ENCODE results near the gene CAMK4.
"Not testable (repeated sequence)": the region's sequence is repeated elsewhere in the genome, so short reads cannot be mapped to it uniquely, and the experiment has no call there.

CAMK4 gene

DNA sequence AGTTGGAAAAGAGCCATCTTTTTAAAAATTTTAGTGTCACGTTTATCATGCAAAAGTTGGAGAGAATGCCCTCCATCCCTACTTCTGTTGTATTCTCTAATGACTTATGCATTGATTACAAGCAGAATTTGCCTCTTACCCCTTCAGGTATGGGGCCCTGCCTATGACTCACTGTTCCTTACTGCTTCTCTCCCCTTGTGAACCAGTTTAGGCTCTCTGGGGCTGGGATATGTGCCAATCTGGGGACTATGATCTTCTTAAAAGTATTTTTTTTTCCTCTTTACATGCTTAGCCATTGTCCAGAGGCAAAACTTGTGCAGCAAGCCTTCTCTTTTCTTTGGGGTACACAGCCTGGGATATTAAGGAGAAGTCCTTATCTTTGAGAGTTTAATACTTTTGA, 37.4 kb downstream of the CAMK4 start:
- DNase-seq: no peak

DNA sequence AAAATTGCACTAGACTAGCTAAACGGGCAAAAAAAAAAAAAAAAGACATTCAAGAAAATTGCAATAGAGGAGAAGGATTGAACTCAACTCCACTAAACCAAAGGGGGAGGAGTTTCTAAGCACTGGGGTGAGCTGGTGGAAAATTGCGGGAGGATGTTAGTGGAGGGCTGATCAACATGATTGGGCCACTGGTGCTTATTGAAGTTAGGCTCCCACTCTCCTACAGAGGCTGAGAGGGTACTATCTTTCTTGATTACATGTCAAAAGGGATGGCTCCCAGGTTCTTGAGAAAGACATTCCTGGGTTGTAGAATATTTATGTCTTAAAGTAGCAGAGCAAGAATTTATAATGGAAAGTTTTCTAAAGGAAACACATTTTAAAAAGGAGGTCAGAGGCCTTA, 38.0 kb downstream of the CAMK4 start:
- no peak for DNase-seq

DNA sequence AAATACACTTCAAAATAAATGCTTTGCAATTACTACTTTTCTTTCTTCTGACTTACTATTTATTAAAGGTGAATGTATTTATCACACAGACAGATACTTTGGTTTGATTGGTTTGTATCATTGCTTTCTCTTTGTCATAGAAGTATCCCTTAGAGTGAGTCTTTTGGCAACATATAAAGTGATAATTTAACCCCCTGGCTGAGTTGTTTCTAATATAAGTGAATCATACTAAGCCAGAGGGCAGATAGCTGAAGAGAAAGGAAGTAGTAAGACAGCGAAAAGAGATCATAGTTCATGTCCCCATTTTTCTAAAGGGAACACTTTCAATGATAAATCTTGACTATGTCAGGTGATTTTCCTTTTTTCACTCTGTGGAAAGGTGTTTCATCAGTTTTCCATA, 38.6 kb downstream of the CAMK4 start:
- DNase-seq: no peak

DNA sequence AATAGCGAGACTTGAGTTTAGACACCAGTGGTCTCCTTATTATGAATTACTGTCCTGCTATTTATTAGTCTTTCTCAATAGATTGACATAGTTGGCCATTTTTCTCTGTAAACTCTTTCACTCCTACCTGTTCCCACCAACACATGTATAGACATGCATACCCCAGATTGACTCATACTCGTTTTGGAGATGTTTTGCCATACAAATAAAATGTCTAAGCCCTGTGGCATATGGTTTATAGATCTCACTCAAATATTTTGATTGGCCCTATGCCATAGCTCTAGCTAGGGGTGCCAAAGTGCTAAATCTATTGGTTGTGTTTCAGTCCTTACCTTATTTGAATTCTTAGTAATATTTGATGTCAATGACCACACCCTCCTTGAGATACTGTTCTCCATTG, 42.3 kb downstream of the CAMK4 start:
- no peak for DNase-seq

DNA sequence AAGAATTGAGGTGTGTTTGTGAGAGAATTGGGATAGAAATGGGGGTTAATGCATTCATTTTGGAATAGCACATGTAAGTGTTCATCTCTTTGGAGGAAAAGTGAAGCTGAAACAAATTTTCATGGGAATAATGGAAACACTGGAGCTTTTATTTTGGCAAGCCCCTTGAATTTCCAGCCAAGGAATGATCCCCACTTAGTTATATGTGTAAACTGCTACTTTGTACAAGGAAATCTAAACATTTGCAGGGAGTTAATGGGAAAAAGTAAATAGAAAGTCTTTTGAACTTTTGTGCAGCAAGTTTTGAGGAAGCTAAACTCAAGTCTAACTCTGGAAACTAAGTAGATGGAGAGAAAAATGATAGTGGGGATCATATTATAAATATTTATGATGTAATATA, 44.1 kb downstream of the CAMK4 start:
- no peak for DNase-seq

DNA sequence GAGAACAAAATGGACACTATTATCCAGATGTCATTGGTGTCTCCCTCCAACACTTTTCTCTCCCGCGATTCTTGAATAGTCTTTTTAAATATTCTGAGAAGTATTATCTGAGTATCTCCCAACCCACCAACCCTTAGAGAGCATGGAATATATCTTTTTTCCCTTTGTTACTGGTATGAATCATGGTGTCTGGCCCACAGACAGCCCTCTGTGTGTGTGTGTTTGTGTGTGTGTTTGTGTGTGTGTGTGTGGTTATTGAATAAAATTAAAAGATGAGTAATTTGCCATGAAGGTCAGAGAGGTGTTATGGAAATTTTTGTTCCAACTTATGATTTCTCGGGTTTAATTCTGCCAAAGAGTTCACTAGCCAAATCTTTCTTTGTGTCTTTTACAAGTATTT, 47.7 kb downstream of the CAMK4 start:
- no peak for DNase-seq

DNA sequence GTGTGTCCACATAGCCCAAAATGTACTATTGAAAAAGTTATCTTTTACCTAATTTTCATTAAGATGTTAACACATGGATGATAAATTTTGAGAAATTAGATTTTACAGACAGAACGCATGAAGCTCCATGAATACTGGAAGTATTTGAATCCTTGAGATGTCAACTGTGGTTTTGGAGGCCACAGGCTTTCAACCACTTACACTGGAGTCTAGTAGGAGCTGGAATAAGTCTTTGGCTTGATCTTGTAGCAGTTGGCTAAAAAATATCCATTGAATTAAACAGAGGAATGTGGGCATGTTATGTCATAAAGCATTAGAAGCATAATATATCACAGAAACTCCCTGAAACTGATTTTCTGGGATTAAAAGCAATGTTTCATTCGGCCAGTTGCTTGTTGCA, 52.9 kb downstream of the CAMK4 start:
- no peak for DNase-seq

DNA sequence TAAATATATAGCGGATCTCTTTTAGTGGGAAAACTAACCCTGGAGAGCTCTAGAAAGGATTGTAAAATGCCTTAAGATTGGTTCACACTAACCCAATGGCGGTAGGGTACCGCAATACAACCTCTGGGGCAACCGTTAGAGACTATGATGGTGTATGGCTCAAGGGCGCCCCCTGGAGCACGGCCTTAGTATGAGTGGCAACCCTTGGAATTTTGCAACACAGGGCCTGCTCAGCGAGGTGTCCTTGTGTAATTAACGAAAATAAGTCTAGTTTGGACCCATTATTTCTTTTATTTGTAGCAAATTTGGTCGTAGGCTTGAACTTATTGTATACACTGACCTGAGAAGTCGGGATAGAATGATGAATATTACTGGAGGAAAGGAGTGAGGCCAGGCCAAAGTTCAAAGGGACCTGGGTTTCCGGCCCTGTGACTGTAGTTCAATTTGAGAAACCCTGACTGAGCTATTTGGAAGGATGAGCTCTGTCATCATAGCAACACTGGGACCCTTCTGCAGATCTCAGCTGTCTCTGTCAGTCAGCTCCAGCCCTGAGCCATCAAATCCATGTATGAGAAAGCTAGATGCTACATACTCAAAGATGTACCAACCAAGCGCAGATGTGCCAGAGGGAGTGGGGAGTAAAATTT, 54.8 kb downstream of the CAMK4 start:
- peak; percentile 12 for DNase-seq

DNA sequence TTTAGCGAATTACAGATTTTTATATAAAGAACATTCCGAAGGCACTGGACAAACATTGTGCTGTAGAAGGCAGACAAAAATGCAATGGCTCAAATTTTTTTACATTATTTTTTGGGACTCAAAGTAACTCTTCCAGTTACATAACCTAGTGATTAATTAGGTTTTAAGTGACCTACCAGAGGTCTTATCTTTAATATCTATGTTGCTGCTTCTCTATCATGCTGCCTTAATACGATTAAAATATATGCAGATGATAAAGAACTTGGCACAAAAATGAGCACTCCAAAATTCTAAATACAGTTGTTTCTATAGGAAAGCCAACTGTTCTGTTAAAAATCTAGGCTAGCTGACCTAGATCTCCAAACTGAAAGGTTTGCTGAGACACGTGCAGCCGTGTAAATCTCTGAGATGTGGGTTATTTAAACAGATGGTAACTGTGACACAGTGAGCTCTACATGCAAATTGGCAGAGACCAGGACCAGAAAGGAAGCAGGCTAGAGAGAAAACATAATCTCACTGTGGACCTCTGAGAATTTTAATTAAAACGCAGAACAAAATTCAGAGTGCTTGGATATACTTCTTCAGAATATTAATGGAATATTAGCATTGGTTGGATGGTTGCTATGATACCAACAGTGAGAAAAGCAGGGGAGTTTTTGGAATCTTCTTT, 56.2 kb downstream of the CAMK4 start:
- no peak for DNase-seq

DNA sequence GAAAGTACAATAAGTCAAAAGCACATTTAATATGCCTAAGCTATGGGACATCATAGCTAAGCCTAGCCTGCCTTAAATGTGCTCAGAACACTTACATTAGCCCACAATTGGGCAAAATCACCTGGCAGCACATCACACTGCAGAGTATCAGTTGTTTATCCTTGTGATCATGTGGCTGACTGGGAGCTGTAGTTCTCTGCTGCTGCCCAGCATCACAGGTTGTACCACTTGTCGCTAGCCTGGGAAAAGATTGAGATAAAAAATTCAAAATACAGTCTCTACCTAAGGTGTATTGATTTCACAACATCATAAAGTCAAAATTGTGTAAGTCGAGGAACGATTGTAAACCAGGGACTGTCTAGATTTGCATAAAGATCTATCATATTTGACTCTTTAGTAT, 58.6 kb downstream of the CAMK4 start:
- no peak for DNase-seq

DNA sequence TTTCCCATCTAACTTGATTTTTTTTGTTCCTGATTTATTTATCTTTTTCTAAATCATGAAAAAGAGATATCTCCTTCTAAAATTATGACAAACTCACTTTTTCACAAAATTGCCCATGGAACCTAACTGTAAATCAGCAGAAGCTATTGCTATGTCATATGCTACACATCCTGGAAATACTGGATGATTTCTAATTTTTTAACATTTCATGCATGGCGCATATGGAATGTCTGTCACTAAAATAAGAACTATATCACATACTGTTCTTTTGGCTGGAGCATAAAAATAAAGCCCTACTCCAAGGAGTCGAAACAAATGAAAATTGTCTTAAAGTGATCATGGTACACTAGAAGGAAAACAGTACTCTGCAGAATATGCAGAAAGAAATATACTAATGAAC, 60.6 kb downstream of the CAMK4 start:
- no peak for DNase-seq

DNA sequence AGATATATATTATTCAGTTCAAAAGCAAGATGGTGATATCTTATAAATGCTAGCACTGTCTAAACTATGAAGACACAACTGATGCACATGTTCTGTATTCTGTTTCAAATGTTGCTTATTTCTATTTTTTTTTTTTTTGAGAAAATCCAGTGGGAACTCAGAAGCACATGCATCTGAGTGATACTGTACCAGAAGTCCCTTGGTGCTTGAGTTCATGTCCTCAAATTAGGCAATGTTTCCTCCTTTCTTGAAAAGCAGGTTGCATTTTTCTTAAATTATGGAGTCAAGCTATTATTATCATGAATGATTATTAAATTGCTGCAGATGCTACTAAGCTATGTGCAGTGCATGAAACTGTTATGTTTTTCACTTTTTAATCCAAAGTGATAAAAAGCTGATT, 70.4 kb downstream of the CAMK4 start:
- no peak for DNase-seq

DNA sequence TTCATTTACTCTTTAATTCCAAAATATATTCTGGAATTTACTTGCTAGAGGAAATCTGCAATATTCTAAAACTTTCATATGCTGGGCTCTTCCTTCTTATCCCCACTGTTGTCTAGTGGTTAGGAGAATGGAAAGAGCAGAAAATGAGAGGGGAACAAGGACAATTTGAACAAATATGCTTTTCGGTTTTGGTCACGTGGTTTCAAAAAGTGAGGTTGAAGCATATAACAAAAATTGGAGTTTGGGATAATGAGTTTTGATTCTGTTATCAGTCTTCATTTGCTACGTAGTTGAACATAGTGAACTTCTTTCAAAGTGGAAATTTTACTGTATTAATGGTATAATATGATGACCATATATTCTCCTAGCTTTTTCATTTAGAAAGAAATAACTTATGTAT, 71.5 kb downstream of the CAMK4 start:
- DNase-seq: no peak

DNA sequence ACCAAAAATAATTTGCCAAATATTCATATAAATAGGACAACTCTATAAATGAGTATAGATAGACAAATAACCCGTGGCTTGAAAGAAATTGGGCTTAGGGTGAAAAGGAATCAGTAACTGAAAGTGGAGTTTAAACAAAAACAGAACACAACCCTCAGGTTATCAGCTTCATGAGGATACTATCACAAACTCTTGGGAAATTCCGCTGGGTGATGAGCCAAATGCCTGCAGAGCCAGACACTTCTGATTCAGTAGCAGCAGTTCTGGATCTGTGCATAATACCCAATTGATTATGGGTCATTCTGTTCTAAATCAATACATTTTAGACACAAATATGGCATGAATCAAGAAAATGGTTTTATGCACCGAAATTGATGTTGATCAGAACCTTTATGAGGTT, 72.4 kb downstream of the CAMK4 start:
- no peak for DNase-seq

DNA sequence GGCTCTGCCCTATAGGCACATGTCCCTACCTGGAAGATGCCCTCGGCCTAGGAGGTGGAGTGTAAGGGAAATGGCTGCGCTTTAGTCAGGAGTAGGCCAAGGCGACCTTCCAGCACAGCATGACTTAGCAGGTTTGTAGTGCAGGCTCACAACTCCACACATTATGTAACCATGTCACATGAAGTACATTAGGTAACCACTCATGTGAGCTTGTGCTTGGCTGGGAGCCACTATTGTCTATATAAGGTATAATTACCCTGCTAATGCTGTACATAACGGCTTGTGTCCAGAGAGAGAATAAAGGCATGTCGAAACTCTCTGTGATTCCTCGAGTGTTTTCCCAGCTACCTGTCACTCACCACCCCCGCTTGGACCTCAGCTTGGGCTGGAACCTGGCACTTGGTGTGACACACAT, 74.9 kb downstream of the CAMK4 start:
- no peak for DNase-seq

DNA sequence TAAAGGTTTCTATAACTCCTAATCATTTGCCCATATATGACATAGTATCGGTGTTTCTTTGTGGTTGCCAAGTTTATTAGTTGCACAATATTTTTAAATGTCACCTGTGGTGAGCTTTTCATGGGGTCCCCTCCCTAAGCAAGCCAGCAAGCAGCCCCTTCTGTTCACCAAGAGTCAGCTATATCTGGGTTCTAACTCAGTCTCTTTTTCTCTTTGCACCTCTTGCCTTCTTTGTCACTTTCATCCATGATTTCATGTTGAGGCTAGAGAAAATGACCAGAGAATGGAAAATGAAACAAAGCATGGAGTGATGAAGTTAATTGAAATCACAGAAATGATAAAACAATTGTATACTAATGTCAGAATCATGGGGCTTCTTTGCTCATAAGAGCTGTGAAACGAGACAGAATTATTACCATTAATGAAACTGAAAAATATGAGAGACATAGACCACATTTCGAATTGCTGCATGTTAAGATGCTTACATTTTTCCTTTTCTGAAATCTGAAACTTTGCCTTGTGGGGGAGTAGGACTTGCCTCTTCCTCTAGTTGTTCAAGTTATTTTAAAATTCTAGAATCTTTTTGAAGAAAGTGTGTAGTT, 75.7 kb downstream of the CAMK4 start:
- no peak for DNase-seq

DNA sequence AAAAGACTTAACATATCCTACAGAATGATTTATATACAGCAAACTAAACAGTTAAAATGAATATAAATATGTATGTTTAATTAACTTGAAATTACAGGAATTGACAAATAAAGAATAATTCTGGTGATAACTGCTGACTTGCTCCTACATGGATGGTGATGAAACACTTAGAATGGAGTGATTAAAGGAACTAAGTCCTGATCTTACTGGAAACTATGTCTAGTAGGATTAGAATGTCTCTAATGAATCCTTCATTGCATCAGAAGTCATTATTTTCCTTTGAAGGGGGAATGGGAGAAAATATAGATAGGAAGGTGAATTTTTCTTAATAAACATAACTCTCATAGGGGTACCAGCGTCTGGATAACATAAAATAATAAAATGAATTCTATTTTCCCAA, 77.1 kb downstream of the CAMK4 start:
- no peak for DNase-seq

DNA sequence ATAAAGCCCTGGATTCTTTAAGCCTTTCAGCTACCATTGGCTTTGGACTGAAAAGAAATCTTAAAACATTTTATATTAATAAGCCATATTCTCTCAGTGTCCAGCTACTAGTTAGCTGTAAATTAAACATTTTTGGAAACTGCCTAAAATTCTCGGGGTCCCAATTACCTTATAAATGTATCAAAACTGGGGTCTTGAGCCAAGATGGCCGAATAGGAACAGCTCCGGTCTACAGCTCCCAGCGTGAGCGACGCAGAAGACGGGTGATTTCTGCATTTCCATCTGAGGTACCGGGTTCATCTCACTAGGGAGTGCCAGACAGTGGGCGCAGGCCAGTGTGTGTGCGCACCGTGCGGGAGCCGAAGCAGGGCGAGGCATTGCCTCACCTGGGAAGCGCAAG, 77.9 kb downstream of the CAMK4 start:
- DNase-seq: not testable (repeated sequence)

DNA sequence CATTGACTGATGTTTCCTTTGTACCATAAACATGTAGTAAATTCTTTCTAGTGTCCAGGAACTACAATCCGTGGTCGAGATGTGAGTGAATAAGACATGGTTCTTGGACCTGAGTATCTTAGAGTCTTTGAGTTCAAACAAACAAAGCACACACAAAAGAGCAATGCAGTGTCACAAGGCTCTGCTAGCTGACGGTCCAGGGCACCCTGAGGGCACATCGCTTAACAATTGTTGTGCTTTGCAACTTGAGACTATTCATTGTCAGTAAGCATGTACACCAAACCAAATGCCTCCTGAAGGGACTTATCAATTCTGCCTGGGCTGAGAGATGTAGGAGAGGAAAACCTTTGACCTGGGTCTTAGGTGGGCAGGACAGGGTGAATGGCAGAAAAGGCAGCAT, 84.8 kb downstream of the CAMK4 start:
- no peak for DNase-seq

DNA sequence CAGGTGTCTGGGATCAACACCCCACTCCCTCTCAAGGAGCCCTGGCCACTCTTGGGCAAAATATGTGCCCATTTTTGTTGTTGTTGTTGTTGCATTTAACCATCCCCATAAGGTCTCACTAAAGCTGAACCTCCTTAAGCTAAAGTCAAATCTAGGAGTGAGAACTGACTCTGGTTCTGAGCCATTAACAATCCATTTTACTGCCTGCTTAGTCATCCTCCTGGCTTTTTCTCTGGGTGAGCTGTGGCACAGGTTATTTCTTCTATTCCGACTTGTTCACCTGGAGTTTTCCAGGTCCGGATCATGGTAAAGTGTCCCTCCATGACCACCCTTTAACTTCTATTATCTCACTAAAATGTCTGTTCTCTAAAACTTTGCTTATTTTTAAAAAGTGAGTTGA, 85.2 kb downstream of the CAMK4 start:
- DNase-seq: no peak

DNA sequence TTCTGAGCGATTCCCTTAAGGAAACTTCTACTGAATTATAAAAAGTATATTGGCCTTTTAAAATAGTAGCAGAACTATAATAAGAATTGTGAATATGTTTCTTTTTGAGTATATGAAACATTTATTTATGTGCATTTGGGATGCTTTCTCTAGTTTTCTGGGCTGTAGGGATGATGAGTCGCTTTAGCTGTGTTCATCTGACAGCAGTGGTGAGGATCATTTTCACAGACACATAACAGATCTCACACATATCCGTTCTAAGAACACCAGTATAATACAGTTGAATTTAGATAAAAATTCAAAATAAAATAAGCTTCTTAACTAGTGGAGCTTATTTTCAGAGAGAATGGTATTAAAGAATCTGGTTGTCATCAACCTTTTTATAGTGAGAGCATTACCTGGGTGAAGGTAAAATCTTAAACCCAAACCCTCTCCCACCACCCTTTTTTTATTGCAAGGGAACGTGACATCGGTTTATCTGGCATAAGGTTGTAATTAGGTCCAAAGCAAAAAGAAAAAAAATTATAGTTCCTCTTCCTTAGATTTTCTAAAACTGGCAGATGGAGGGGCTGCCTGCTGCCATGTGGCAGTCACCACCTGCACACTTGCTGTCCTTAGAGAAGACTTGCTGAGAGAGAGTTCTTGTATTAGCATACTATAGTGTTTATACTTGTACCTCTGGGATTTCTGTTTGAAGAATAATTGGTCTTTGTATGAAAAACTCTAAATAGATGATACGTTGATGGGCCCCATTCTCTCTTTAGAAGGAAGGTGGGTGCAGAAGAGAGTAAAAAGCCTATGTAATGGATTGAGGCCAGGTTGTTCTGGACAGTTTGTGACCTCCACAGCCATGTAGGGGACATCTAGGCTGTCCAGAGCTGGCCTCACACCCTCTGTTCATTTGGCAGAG, 86.8 kb downstream of the CAMK4 start:
- DNase-seq: no peak

DNA sequence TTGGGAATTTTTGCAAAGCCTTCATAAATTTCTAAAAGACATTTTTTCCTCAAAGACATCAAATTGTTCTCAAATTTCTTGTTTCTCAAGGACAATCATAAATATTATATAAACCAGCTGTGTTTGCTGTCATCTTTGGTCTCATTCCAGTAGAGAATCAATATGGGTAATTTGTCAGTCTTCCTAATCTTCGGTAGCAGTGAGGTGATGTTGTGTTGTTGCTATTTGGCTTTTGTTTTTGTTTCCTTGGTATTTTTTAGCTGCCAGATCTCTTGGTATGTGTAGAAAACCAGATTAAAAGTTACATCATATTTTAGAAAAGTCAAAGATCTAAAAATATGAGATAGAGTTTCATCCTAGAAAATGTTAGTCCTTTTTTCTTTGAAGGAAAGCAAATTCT, 87.5 kb downstream of the CAMK4 start:
- no peak for DNase-seq

DNA sequence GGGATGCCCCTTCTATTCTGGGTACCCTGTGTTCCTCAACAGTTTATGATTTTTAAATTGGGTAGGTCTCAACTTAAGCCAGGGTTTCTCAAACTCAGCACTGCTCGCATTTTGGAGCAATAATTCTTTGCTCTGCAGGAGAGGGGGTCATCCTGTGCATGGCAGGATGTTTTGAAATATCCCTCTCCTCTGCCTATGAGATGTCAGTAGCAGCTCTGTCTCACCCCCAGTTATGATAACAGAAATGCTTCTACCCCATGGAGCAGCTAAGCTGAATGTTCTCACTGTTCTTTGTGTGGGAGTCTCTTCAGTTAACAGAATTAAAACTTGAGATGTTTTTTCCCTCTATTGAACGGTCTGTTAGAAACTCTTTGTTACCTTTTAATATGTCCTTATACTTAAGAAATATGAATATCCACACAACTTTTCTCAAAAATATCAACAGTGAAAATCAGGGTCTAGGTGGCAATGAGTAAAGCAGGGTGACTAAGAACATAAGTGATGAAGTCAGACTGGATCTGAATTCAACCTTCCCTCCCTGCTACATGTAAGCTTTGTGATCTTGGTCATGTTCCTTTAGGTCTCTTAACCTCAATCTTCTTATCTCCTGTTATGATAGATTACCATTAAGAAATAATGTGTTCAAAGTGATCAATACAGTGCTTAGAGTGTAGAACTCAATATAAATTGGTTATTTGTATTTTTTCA, 89.0 kb downstream of the CAMK4 start:
- DNase-seq: no peak
